Keratinocyte (primary cell): Measurements from ENCODE around the gene PAMR1. TPM values are rescaled to one million over a fixed set of nuclear protein-coding genes. Genes with fewer than 3 reads are reported as not detected.

Experiments
- DNase-seq: peaks from one replicate; pipeline ENCODE4 v3.0.0-alpha.2; 2011; ENCODE audit warnings: low read depth, missing footprints, low spot score
- FAIRE-seq: peaks from 2 replicates; lab custom pipeline; 2011; peaks lifted over from hg19 to GRCh38; lab: Jason Lieb, UNC
- H2AFZ ChIP-seq: 2 replicates; pipeline ENCODE4 v1.6.0; 2012; ENCODE audit warnings: low read length, control low read depth, inconsistent platforms; ENCODE audit not compliant: control insufficient read depth
- H3K27ac ChIP-seq: 2 replicates; pipeline ENCODE4 v1.5.1; 2011; ENCODE audit warnings: low read length; ENCODE audit not compliant: control insufficient read depth, insufficient read depth
- H3K27me3 ChIP-seq: 3 replicates; pipeline ENCODE4 v1.6.0; 2011; ENCODE audit warnings: low read length; ENCODE audit not compliant: control insufficient read depth, insufficient read depth; ENCODE audit errors: extremely low read depth
- H3K36me3 ChIP-seq, 2 experiments: 2 replicates in 1 of 2; 3 replicates in 1 of 2; pipeline ENCODE4 v1.5.1; 2011; ENCODE audit warnings: low read length in 2 of 2, mild to moderate bottlenecking in 1 of 2; ENCODE audit not compliant: control insufficient read depth in 2 of 2, insufficient read depth in 2 of 2; ENCODE audit errors: extremely low read depth in 1 of 2
- H3K4me1 ChIP-seq: 3 replicates; pipeline ENCODE4 v1.5.1; 2011; ENCODE audit warnings: low read length; ENCODE audit not compliant: control insufficient read depth, insufficient read depth; ENCODE audit errors: extremely low read depth
- H3K4me2 ChIP-seq: 3 replicates; pipeline ENCODE4 v1.6.0; 2011; ENCODE audit warnings: low read depth, low read length; ENCODE audit not compliant: control insufficient read depth, insufficient read depth; ENCODE audit errors: extremely low read depth
- H3K4me3 ChIP-seq, 3 experiments: fragments of 200-600 bp in 1 of 3; sonication (generic) in 1 of 3; 2 replicates in 2 of 3; 3 replicates in 1 of 3; pipeline ENCODE4 v1.5.1; 2011 to 2016; ENCODE audit warnings: low read length in 3 of 3, mild to moderate bottlenecking in 3 of 3, control low read depth in 2 of 3, inconsistent platforms in 1 of 3, low read depth in 1 of 3, mixed read lengths in 1 of 3, mixed run types in 1 of 3, moderate library complexity in 1 of 3; ENCODE audit not compliant: control insufficient read depth in 2 of 3, insufficient read depth in 2 of 3; ENCODE audit errors: extremely low read depth in 1 of 3
- H3K79me2 ChIP-seq: 2 replicates; pipeline ENCODE4 v1.6.0; 2012; ENCODE audit warnings: low read length; ENCODE audit not compliant: control insufficient read depth, insufficient read depth
- H3K9ac ChIP-seq: 3 replicates; pipeline ENCODE4 v1.6.0; 2011; ENCODE audit warnings: low read length; ENCODE audit not compliant: control insufficient read depth, insufficient read depth; ENCODE audit errors: extremely low read depth
- H3K9me1 ChIP-seq: 3 replicates; pipeline ENCODE4 v1.6.0; 2011; ENCODE audit warnings: low read length; ENCODE audit not compliant: control insufficient read depth, insufficient read depth; ENCODE audit errors: extremely low read depth
- H3K9me3 ChIP-seq: 2 replicates; pipeline ENCODE4 v1.5.1; 2012; ENCODE audit warnings: low read depth, low read length; ENCODE audit not compliant: control insufficient read depth
- H4K20me1 ChIP-seq: 3 replicates; pipeline ENCODE4 v1.6.0; 2011; ENCODE audit warnings: low read length; ENCODE audit not compliant: control insufficient read depth, insufficient read depth; ENCODE audit errors: extremely low read depth
- EZH2 ChIP-seq: IDR thresholded peaks from one replicate; pipeline ENCODE4 v1.6.1; 2012; ENCODE audit warnings: inconsistent platforms, mild to moderate bottlenecking, low read length, moderate library complexity
- dilution Hi-C: fragments of 300-500 bp; cut with MboI; formaldehyde crosslinking; loops from one replicate; pipeline ENCODE4 v1.7.0; 2020; ENCODE audit warnings: low sequenced_read_pairs; ENCODE audit not compliant: extremely low pct_ligation_motif_present
- polyA plus RNA-seq, 5 experiments: library from polyadenylated mRNA; depleted of rRNA in 3 of 5; stranded (reverse) in 3 of 5; stranded (forward) in 1 of 5; unstranded in 1 of 5; fragments of >200 nt; gene quantifications; 1 replicate in 1 of 5; 2 replicates in 3 of 5; 3 replicates in 1 of 5; pipeline versions ENCODE4 v1.2.1 to v1.2.3, GENCODE V29; 2011 to 2012; ENCODE audit warnings: missing spikeins in 2 of 5, low read depth in 1 of 5, low replicate concordance in 1 of 5
- TF ChIP-seq, protein P1 (sequence below), 3 experiments: IDR thresholded peaks in 1 of 3; conservative IDR thresholded peaks in 1 of 3; optimal IDR thresholded peaks in 1 of 3; 2 replicates in 2 of 3; 3 replicates in 1 of 3; pipeline versions ENCODE3 to v1.5.1; 2011; ENCODE audit warnings: low read length in 3 of 3, mild to moderate bottlenecking in 3 of 3, moderate library complexity in 2 of 3, control low read depth in 1 of 3, inconsistent platforms in 1 of 3; ENCODE audit not compliant: insufficient read depth in 2 of 3; ENCODE audit errors: extremely low read depth in 1 of 3

PAMR1 gene
- polyA plus RNA-seq, 1 donor (not counting 4 experiments of a cell fraction or from before 2014, with no cell fraction given): 4.1 TPM

DNA sequence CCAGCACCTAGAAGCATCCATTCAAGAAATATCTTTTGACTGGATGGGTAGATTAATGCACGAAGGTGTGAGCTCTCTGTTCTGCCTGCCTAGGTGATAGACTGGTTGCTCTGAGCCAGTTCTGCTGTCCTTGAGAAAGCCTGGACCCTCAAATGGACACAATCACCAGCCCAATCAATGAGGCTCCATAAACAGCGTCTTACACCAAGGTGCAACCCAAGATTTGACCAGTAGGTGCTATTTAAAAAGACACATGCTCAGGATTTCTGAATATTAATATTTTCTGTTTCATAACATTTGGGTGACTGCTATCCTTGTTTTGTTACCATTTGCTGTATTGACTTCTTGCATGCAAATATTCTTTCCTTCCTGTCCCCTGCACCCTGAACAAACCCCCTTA, 39.0 kb downstream of the PAMR1 start:
- Histone ChIP-seq H2AFZ (no peak overlapping the region), H3K9me3 (no peaks in the 10 kb centered on the region), H3K4me2 (no peak overlapping the region), H3K27ac (no peak overlapping the region), H3K9me1 (no peaks in the 10 kb centered on the region), H3K4me3 (no peak overlapping the region), H3K4me1 (no peaks in the 10 kb centered on the region), H3K27me3 (no peaks in the 10 kb centered on the region), H3K9ac (no peak overlapping the region), H3K79me2 (no peaks in the 10 kb centered on the region), H3K36me3 (no peaks in the 10 kb centered on the region), H4K20me1 (no peaks in the 10 kb centered on the region)
- DNase-seq: no peak
- dilution Hi-C loops: no loop called here
- no peak for TF ChIP-seq EZH2
- TF ChIP-seq, protein P1, sequence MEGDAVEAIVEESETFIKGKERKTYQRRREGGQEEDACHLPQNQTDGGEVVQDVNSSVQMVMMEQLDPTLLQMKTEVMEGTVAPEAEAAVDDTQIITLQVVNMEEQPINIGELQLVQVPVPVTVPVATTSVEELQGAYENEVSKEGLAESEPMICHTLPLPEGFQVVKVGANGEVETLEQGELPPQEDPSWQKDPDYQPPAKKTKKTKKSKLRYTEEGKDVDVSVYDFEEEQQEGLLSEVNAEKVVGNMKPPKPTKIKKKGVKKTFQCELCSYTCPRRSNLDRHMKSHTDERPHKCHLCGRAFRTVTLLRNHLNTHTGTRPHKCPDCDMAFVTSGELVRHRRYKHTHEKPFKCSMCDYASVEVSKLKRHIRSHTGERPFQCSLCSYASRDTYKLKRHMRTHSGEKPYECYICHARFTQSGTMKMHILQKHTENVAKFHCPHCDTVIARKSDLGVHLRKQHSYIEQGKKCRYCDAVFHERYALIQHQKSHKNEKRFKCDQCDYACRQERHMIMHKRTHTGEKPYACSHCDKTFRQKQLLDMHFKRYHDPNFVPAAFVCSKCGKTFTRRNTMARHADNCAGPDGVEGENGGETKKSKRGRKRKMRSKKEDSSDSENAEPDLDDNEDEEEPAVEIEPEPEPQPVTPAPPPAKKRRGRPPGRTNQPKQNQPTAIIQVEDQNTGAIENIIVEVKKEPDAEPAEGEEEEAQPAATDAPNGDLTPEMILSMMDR (optimal IDR thresholded peaks at IDR 0.05 in 1 of 3, IDR thresholded peaks at IDR 0.05 in 1 of 3, conservative IDR thresholded peaks at IDR 0.05 in 1 of 3; ENCODE audit: extremely low read depth in 1 of 3, insufficient read depth in 2 of 3, low read length in 3 of 3): peak in 2 of 3 experiments; percentile 9 to 15
- no peak for FAIRE-seq

DNA sequence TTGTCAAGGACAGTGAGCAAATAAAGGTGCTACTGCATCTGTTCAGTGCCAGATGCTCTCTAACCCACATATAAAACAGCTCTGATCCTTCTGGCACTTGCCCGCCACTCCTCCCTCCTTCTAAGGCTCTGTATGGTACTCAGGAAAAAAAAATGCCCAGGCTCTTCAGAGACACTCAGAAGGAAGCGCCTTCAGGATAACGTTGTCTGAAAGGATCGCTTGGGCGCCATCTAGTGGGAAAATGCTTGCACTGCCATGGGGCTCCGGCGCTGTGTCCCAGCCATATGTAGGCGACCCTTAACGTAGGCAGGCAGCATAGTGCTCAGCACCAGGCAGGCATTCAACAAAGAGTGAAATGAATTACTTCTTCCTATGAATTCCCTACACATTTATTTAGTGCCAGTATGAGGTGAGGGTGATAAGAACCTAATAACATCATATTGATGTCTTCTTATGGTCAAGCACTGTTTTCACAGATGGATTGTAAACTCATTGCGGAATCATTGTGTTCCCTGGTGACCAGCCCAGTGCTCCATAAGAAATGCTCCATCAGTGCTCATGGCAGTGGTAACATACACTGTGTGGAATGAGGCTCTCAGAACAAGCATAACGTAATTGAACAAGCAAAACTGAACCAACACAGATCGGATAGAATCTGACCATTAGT, 39.6 kb downstream of the PAMR1 start:
- Histone ChIP-seq H2AFZ (no peak overlapping the region), H3K27me3 (no peaks in the 10 kb centered on the region), H3K9me1 (no peaks in the 10 kb centered on the region), H3K4me2 (no peak overlapping the region), H3K9ac (no peak overlapping the region), H3K36me3 (no peaks in the 10 kb centered on the region), H4K20me1 (no peaks in the 10 kb centered on the region), H3K79me2 (no peaks in the 10 kb centered on the region), H3K4me1 (no peaks in the 10 kb centered on the region), H3K4me3 (no peak overlapping the region), H3K27ac (no peak overlapping the region), H3K9me3 (no peaks in the 10 kb centered on the region)
- DNase-seq (peak; percentile 35), FAIRE-seq (peak; percentile 89)
- dilution Hi-C loops: no loop called here
- TF ChIP-seq, protein P1 (optimal IDR thresholded peaks at IDR 0.05 in 1 of 3, IDR thresholded peaks at IDR 0.05 in 1 of 3, conservative IDR thresholded peaks at IDR 0.05 in 1 of 3; ENCODE audit: extremely low read depth in 1 of 3, insufficient read depth in 2 of 3, low read length in 3 of 3): peak; percentile 85 to 93 (median 92)
- TF ChIP-seq EZH2: no peak
